Aorta (tissue), 5 donors: ENCODE results near the gene TRIOBP. TPM values are rescaled to one million over a fixed set of nuclear protein-coding genes. Genes with fewer than 3 reads are reported as not detected.

Experiments
- ATAC-seq: fragments of 200-7000 bp; cut with Tn5 transposase; one replicate; pipeline ENCODE4 v1.9.1; 2022; ENCODE audit warnings: moderate library complexity; ENCODE audit not compliant: low FRiP score
- DNase-seq, 2 donors: peaks; one replicate each; pipeline ENCODE4 v3.0.0-alpha.2; 2020
- H3K27ac ChIP-seq, 2 donors: one replicate each; pipeline ENCODE4 v1.5.1; 2013; ENCODE audit warnings: low read length in 2 of 2, mild to moderate bottlenecking in 2 of 2, moderate library complexity in 2 of 2, control low read depth in 1 of 2, inconsistent platforms in 1 of 2, low read depth in 1 of 2
- H3K27me3 ChIP-seq, 2 donors: one replicate each; pipeline ENCODE4 v1.6.1; 2013; ENCODE audit warnings: control low read depth in 1 of 2, low read length in 1 of 2, mild to moderate bottlenecking in 1 of 2, moderate library complexity in 1 of 2; ENCODE audit not compliant: insufficient read depth in 2 of 2, control insufficient read depth in 1 of 2
- H3K36me3 ChIP-seq, 2 donors: one replicate each; pipeline ENCODE4 v1.6.1; 2013; ENCODE audit warnings: control low read depth in 1 of 2, low read length in 1 of 2, mild to moderate bottlenecking in 1 of 2; ENCODE audit not compliant: insufficient read depth in 2 of 2, control insufficient read depth in 1 of 2
- H3K4me1 ChIP-seq, 2 donors: one replicate each; pipeline ENCODE4 v1.6.1; 2013; ENCODE audit warnings: low read length in 2 of 2, control low read depth in 1 of 2, mild to moderate bottlenecking in 1 of 2, moderate library complexity in 1 of 2; ENCODE audit not compliant: insufficient read depth in 2 of 2, control insufficient read depth in 1 of 2
- H3K4me3 ChIP-seq, 2 donors: one replicate each; pipeline ENCODE4 v1.5.1; 2013; ENCODE audit warnings: low read length in 2 of 2, control low read depth in 1 of 2, mild to moderate bottlenecking in 1 of 2
- H3K9me3 ChIP-seq: one replicate; pipeline ENCODE4 v1.6.1; 2013; ENCODE audit warnings: mild to moderate bottlenecking, low read length; ENCODE audit not compliant: control insufficient read depth
- WGBS, 2 donors: extraction: QIAGEN DNeasy Blood & Tissue Kit; methylation state at CpG; one replicate each; pipeline ENCODE4 v1.1.7; 2013; 5-methylcytosine and 5-hydroxymethylcytosine counted together
- intact Hi-C, 2 donors: fragments of 100-400 bp; cut with DNase I; formaldehyde crosslinking; loops; one replicate each; pipeline versions ENCODE4 v1.14.2 to v1.15.0; 2022
- polyA plus RNA-seq, 2 donors: library from polyadenylated mRNA; stranded (reverse); fragments of 200-250 nt; gene quantifications; one replicate each; pipeline ENCODE4 v1.2.3, GENCODE V29; 2013
- total RNA-seq, 2 donors: library from RNA; stranded (reverse); fragmentation: NEBNext Ultra II Directional; extraction: Animal tissue kit (Norgen Biotek cat#: 25700); gene quantifications; one replicate each; pipeline ENCODE4 v1.2.1, GENCODE V29; 2021
- donor health status: healthy with polysubstance abuse.
- donor health status: Bipolar disorder and iron deficiency.
- donor health status: DM: no; HTN: no; CAD: no.
- donor health status: DM: no; HTN: no; CAD: no.
- donor health status: DM: yes; HTN: yes; CAD: no.

The TRIOBP gene
- total and polyA plus RNA-seq, 4 donors = 26.9 to 113 (median 72.5) TPM

DNA sequence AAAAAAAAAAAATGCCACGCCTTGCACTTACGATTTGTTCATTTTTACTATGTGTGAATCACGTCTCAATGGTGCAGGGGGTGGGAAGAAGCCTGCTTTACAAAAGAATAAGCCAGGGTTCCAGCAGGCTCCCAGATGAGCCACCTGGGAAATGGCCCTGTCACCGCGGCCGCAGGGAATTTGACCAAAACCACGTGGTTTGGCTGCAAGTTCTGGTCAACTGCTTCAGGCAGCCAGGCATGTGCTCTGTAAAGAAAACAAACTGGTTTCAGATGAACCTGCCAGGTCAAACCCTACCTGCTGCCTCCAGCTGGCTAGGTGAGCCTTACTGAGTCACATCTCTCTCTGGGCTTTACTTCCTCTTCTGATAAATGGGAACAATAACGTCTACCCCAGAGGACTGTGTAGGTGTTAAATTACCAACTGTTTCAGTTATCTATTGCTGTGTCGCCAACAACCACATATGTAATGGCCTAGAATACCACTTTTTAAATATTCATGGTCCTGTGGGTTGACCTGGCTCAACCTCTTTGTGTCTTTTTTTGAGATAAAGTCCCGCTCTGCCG lies 80.4 kb downstream of the TRIOBP start:
- ATAC-seq (peak; percentile 8), DNase-seq (no peak)
- no peaks in the 10 kb centered on the region for H3K4me1 ChIP-seq
- H3K4me3 ChIP-seq = no peak overlapping the region
- no peaks in the 10 kb centered on the region for H3K9me3 ChIP-seq
- intact Hi-C loops = no loop called here
- H3K27ac ChIP-seq = no peak overlapping the region
- 18% methylated on average over 11 of the region's 11 CpGs for WGBS, 2 donors
- no peaks in the 10 kb centered on the region for H3K27me3 ChIP-seq
- H3K36me3 ChIP-seq = peaks cover 0 to 3% of the 10 kb centered on the region in 2 donors

DNA sequence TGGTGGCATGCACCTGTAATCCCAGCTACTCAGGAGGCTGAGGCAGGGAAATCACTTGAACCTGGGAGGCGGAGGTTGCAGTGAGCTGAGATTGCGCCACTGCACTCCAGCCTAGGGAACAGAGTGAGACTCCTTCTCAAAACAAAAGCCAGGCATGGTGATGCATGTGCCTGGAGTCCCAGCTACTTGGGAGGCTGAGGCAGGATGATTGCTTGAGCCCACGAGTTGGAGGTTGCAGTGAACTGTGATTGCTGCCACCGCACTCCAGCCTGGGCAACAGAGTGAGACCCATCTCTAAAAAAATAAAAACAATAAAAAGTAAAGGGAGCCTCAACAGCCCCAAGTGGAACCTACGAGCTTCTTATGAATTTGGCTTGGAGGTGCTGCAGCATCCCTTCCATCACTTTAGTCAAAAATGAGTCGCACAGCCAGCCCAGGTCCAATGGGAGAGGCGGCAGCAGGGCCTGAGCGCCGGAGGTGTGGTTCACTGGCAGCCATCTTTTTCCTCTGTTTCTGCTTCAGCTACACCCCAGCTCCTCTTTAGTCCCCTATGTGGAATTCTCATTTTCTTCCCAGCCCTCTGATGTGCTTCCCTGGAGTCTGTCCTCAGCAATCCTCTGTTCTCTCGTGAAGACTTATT lies 81.6 kb downstream of the TRIOBP start:
- WGBS, 2 donors = 81% methylated on average over 10 of the region's 10 CpGs
- Histone ChIP-seq H3K27ac (no peak overlapping the region), H3K4me1 (no peaks in the 10 kb centered on the region), H3K36me3 (peaks cover 0 to 2% of the 10 kb centered on the region in 2 donors), H3K9me3 (no peaks in the 10 kb centered on the region), H3K27me3 (no peaks in the 10 kb centered on the region), H3K4me3 (no peak overlapping the region)
- ATAC-seq = no peak
- intact Hi-C loops = no loop called here
- DNase-seq = no peak

DNA sequence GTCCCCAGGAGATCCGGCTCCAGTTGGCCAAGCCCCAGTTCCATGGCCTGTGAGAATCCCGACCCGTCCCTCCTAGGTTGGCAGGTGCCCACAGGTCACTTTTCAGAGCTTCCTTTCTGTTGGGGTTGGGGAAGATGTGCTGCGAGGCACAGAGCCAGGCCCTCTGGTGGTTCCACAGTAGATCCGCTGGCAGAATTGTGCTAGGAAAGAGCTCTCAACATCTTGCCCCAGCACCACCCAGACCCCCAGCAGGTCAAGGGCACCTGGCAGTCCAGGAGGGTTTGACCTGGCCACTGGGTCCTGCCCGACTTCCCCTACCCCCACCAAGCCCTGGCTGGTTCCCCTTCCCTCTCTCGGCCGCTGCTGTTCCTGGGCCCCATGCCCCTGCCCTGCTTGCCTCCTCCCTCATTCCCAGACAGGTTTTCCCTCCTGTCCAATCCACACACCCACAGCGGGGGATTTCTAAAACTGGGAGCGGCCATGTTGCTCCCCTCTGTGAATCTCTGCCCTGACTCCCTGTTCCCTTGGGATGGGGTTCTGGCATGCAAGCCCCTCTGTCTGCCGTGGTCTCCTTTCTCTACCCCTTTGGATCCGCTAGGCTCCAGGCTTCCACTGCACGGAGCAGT lies 84.7 kb downstream of the TRIOBP start:
- ATAC-seq (no peak), DNase-seq (no peak)
- no peaks in the 10 kb centered on the region for H3K9me3 ChIP-seq
- no peak overlapping the region for H3K4me3 ChIP-seq
- 46 to 48% methylated on average over 13 of the region's 13 CpGs for WGBS, 2 donors
- no peaks in the 10 kb centered on the region for H3K36me3 ChIP-seq
- H3K4me1 ChIP-seq = no peaks in the 10 kb centered on the region
- no peak overlapping the region for H3K27ac ChIP-seq
- no peaks in the 10 kb centered on the region for H3K27me3 ChIP-seq
- intact Hi-C loops = no loop called here

DNA sequence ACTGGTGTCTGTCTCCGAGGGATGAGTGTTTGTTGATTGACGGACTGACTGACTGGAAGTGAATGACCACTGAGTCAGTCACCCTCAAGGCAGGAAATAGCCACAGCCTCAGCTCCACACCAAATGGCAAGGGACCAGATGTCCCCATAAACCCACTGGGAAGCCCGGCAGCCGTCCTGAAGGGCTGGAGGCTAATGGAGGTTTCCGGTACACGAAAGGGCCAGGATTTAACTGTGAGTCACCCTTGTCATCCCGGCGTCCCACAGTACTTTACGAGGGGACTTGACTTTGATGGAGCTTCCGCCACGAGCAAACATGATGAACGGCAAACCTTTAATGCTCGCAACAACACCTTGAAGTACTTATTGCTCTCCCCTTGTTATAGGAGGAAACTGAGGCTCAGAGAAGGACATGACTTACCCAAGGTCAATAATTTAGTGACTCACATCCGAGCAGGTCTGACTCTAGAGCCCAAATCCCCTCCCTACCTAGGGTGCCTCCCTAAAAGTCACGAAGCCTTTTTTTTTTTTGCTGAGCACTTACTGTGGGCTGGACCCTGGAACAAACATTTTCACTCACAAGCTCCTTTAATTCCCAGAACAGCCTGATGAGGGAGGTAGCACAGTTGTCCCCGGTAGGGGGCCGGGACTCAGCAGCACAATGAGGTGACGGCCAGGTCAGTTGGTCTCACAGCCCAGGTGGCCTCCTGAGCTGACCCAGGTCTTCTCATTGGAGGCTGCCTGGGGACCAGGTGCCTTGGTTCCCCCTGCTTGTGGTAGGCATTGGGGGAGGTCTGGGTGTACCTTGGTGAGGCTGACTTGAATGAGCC lies 85.7 kb downstream of the TRIOBP start:
- H3K36me3 ChIP-seq = no peaks in the 10 kb centered on the region
- DNase-seq = no peak
- WGBS, 2 donors = 32 to 37% methylated on average over 18 of the region's 18 CpGs
- H3K4me3 ChIP-seq = no peak overlapping the region
- H3K4me1 ChIP-seq = no peaks in the 10 kb centered on the region
- H3K27ac ChIP-seq = no peak overlapping the region
- H3K9me3 ChIP-seq = no peaks in the 10 kb centered on the region
- no peak for ATAC-seq
- no peaks in the 10 kb centered on the region for H3K27me3 ChIP-seq
- intact Hi-C loops = no loop called here

DNA sequence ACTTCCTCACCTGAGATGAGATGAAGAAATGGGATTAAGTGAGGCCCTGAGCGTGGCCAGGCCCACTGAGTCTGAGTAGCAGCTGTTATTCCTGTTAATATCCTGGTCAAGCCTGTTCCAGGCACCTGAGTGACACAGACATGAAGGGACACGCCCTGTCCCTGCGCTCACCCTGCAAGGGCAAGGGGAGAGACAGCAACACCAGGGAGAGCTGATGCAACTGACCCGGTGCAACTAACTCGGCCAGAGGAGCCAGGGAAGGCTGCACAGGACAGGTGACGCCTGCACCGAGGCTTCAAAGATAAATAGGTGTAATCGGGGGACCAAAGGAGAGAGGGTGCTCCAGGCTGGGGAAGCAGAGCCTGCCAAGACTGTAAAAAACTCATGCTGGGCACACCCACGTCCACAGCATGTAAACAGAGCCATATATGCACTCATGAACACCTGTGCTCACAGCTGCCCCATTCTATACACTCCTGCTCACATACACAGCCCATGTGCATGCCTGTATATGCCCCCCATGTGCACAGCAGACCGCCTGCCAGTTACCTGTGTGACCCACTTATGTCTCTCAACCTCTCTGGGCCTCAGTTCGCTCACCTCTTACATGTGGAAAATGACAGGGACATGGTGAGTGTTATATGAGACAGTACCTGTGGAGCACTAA lies 88.1 kb downstream of the TRIOBP start:
- Histone ChIP-seq H3K4me1 (no peaks in the 10 kb centered on the region), H3K27me3 (no peaks in the 10 kb centered on the region), H3K36me3 (no peaks in the 10 kb centered on the region), H3K9me3 (no peaks in the 10 kb centered on the region), H3K27ac (no peak overlapping the region), H3K4me3 (no peak overlapping the region)
- ATAC-seq (no peak), DNase-seq (no peak)
- 68 to 74% methylated on average over 11 of the region's 11 CpGs for WGBS, 2 donors
- intact Hi-C loops = loop anchor here in 1 of 2 donors (2.0 kb wide), 1 partner anchor 144 kb away; no protein-coding TSS in a partner anchor

DNA sequence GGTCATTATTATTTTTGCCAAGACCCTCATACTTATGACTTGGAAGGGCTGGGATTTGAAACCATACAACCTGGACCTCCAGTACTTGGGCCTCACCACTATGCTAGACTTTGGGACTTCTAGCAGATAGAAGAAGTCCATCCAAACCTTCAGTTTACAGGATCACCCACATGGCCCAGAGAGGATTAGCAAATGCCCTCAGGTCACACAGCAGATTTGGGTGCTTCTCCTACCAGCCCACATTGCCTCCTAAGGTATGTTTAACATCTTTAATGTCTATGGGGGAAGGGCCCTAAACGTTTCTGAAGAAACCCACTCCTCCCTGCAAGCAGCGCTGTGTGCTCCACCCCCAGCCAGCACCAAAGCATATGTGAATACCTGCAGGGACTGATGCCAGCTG lies 93.4 kb downstream of the TRIOBP start:
- Histone ChIP-seq H3K27ac (no peak overlapping the region), H3K27me3 (no peaks in the 10 kb centered on the region), H3K36me3 (no peaks in the 10 kb centered on the region), H3K9me3 (no peaks in the 10 kb centered on the region), H3K4me3 (no peak overlapping the region), H3K4me1 (no peaks in the 10 kb centered on the region)
- 59 to 61% methylated on average over 2 of the region's 2 CpGs for WGBS, 2 donors
- ATAC-seq (no peak), DNase-seq (no peak)
- intact Hi-C loops = loop anchor here in 1 of 2 donors (2.0 kb wide), 1 partner anchor 145 kb away; no protein-coding TSS in a partner anchor

DNA sequence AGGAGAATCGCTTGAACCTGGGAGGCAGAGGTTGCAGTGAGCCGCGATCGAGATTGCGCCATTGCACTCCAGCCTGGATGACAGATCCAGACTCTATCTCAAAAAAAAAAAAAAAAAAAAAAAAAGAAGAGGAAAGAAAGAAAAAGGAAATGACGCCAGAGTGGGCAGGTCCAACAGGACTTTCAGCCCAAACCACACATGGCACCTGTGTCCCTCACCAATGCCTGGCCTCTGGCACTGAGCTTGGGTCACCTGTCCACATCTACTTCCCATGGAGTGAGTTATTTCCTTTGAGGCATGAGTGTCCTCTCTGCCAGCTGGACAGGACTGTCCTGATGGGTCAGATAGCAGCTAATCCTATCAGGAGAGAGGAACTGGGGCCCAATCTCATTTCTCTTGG lies 95.6 kb downstream of the TRIOBP start:
- no peak overlapping the region for H3K27ac ChIP-seq
- intact Hi-C loops = no loop called here
- DNase-seq (no peak), ATAC-seq (no peak)
- no peaks in the 10 kb centered on the region for H3K36me3 ChIP-seq
- no peak overlapping the region for H3K4me3 ChIP-seq
- WGBS, 2 donors = 87 to 90% methylated on average over 6 of the region's 6 CpGs
- no peaks in the 10 kb centered on the region for H3K27me3 ChIP-seq
- H3K9me3 ChIP-seq = no peaks in the 10 kb centered on the region
- no peaks in the 10 kb centered on the region for H3K4me1 ChIP-seq

DNA sequence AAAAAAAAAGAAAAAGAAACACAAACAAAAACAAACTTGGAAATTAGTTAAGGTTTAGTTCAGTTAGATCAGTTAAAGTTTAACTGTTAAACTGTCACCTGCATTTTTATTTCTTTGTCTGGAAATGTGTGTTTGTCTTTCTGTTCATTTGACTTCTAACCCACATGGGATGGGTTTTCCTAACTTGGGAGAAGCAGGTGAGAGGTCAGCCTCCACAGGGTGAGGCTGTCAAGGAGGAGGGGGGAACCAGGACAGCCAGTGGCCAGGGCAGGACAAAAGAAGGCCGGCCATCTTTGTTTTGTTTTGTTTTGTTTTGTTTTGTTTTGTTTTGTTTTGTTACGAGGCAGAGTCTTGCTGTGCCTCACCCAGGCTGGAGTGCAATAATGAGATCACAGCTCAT lies 97.5 kb downstream of the TRIOBP start:
- Histone ChIP-seq H3K9me3 (no peaks in the 10 kb centered on the region), H3K27me3 (no peaks in the 10 kb centered on the region), H3K4me1 (no peaks in the 10 kb centered on the region), H3K36me3 (no peaks in the 10 kb centered on the region), H3K4me3 (no peak overlapping the region), H3K27ac (no peak overlapping the region)
- intact Hi-C loops = no loop called here
- WGBS, 2 donors = 48 to 75% methylated on average over 2 of the region's 2 CpGs
- no peak for DNase-seq
- no peak for ATAC-seq
